Large intestine (tissue), 3 donors: ENCODE measurements around the gene GADD45A. TPM values are rescaled to one million over a fixed set of nuclear protein-coding genes. Genes with fewer than 3 reads are reported as not detected.
A peak's percentile ranks its signal among the peaks of the same experiment; 100 is the strongest.
"Not testable (repeated sequence)": the region's sequence is repeated elsewhere in the genome, so short reads cannot be mapped to it uniquely, and the experiment has no call there.

Experiments
- DNase-seq, 2 donors: peaks; one replicate each; pipeline versions ENCODE4 v3.0.0 to v3.0.0-alpha.2; 2013
- H3K27ac ChIP-seq: one replicate; pipeline ENCODE4 v1.5.1; 2013; ENCODE audit warnings: low read length
- H3K27me3 ChIP-seq: 2 replicates; pipeline ENCODE4 v1.6.1; 2013; ENCODE audit warnings: low read length; ENCODE audit not compliant: control insufficient read depth, insufficient read depth
- H3K36me3 ChIP-seq: 2 replicates; pipeline ENCODE4 v1.6.1; 2013; ENCODE audit warnings: low read length; ENCODE audit not compliant: control insufficient read depth, insufficient read depth
- H3K4me1 ChIP-seq: one replicate; pipeline ENCODE4 v1.6.1; 2013; ENCODE audit warnings: low read length; ENCODE audit not compliant: control insufficient read depth, insufficient read depth
- H3K4me3 ChIP-seq: one replicate; pipeline ENCODE4 v1.5.1; 2013; ENCODE audit warnings: low read length
- H3K9me3 ChIP-seq: one replicate; pipeline ENCODE4 v1.6.1; 2013; ENCODE audit warnings: mild to moderate bottlenecking, low read depth, low read length, moderate library complexity; ENCODE audit not compliant: control insufficient read depth
- WGBS: methylation state at CpG from one replicate; pipeline ENCODE4 v1.1.5; 2013; ENCODE audit warnings: low lambda C conversion rate; ENCODE audit not compliant: insufficient coverage; 5-methylcytosine and 5-hydroxymethylcytosine counted together
- polyA plus RNA-seq: library from polyadenylated mRNA; unstranded; fragments of 120-200 nt; gene quantifications from one replicate; pipeline ENCODE4 v1.2.1, GENCODE V29; 2013

Gene GADD45A
- polyA plus RNA-seq, 1 donor, result 48.9 TPM

- 71% methylated on average over 1 of the region's 9 CpGs for WGBS
- not testable (repeated sequence) for H3K4me1 ChIP-seq, H3K9me3 ChIP-seq, H3K27me3 ChIP-seq, H3K4me3 ChIP-seq, DNase-seq, H3K36me3 ChIP-seq, H3K27ac ChIP-seq
These were observed 45.3 kb downstream of the GADD45A start for GRCh38 chr1:67730312-67730711.

DNA sequence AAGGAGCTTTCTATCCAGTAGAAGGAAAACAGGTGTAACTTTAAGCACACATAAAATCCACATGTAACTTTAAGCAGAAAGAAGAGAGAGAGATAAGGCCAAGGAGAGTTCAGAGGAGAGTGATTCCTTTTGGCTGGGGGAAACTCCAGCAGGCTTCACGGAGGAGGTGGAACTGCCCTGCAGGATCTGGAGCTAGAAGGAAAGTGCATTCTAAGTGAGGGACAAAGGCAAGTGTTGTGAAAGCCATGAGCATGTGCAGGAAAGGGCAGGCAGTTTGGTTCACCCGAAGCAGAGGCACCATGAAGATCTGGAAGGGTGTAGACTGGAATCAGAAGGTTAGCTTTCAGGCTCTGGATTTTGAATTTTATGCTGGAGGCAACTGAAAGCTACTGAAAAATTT is 46.3 kb downstream of the GADD45A start:
- Histone ChIP-seq H3K27ac (no peak overlapping the region), H3K4me1 (no peaks in the 10 kb centered on the region), H3K4me3 (no peak overlapping the region), H3K36me3 (peaks cover 2% of the 10 kb centered on the region), H3K27me3 (no peaks in the 10 kb centered on the region), H3K9me3 (no peaks in the 10 kb centered on the region)
- WGBS, result no CpG with 5 or more reads among the region's 2 CpGs
- DNase-seq, result no peak

DNA sequence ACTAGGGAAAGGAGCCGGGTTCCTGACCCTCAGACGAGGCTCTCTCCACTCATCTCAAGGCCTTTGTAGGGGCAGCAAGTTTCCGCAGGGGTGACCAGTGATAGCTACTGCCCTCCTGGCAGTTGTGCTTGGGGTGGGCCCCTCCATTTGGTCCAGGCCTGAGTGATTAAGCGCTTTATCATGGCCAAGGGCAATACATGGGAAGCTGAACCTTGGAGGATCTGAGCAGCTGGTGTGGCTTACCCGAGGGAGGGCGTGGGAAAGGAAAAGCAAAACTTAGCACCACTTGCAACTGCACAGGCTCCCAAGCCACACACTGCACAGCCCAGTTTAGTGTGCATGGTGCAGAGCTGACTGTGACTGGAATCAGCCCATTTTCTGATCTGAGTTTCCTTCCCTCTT is 47.8 kb downstream of the GADD45A start:
- Histone ChIP-seq H3K4me3 (no peak overlapping the region), H3K27me3 (no peaks in the 10 kb centered on the region), H3K27ac (no peak overlapping the region), H3K9me3 (no peaks in the 10 kb centered on the region), H3K4me1 (peaks cover 11% of the 10 kb centered on the region), H3K36me3 (peaks cover 2% of the 10 kb centered on the region)
- peak in 1 of 2 donors; percentile 48 for DNase-seq
- WGBS, result no CpG with 5 or more reads among the region's 6 CpGs

DNA sequence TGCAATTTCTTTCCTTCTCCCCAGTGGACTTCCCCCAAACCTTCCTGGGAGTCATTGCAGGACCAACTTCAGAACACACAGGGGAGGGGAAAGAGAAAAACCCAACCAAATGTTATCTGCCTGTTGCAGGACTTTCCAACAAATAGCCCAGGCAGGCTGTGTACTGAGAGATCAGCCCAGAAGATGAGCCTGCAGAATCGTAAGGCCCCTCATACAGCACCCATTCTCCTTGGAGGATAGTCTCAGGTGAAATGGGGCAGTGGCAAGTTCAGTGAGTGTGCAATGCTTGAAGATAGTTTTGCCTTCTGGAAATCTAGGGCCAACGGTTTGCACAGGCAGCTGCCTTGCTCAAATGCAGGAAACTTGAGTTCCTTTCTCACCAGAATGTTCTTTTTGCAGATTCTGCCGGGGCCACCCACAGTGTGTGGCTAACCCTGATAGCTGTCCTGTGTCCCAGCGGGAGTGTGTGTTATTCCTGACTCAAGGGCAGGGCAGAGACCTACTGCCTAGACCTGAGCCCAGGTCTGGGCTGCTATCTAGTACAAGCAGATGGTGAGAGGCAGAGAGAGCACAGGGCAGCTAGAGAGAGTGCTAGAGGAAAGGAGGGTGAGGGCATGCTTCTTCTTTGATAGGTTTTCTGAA is 48.8 kb downstream of the GADD45A start:
- no CpG with 5 or more reads among the region's 4 CpGs for WGBS
- H3K4me3 ChIP-seq, result no peak overlapping the region
- no peaks in the 10 kb centered on the region for H3K27me3 ChIP-seq
- peaks cover 2% of the 10 kb centered on the region for H3K36me3 ChIP-seq
- no peak overlapping the region for H3K27ac ChIP-seq
- peaks cover 21% of the 10 kb centered on the region for H3K4me1 ChIP-seq
- H3K9me3 ChIP-seq, result no peaks in the 10 kb centered on the region
- DNase-seq, result no peak

GRCh38 chr1:67734323-67734690 is 49.3 kb downstream of the GADD45A start:
- H3K27me3 ChIP-seq, result no peaks in the 10 kb centered on the region
- H3K4me1 ChIP-seq, result peaks cover 21% of the 10 kb centered on the region
- WGBS, result no CpG with 5 or more reads among the region's 3 CpGs
- H3K9me3 ChIP-seq, result no peaks in the 10 kb centered on the region
- H3K27ac ChIP-seq, result no peak overlapping the region
- H3K4me3 ChIP-seq, result no peak overlapping the region
- peaks cover 2% of the 10 kb centered on the region for H3K36me3 ChIP-seq
- DNase-seq, result no peak

- Histone ChIP-seq H3K4me1 (peaks cover 23% of the 10 kb centered on the region), H3K27me3 (no peaks in the 10 kb centered on the region), H3K27ac (no peak overlapping the region), H3K36me3 (peaks cover 2% of the 10 kb centered on the region), H3K9me3 (no peaks in the 10 kb centered on the region), H3K4me3 (no peak overlapping the region)
- DNase-seq, result no peak
- WGBS, result no CpG with 5 or more reads among the region's 3 CpGs
These were observed 50.2 kb downstream of the GADD45A start for GRCh38 chr1:67735206-67735605.

DNA sequence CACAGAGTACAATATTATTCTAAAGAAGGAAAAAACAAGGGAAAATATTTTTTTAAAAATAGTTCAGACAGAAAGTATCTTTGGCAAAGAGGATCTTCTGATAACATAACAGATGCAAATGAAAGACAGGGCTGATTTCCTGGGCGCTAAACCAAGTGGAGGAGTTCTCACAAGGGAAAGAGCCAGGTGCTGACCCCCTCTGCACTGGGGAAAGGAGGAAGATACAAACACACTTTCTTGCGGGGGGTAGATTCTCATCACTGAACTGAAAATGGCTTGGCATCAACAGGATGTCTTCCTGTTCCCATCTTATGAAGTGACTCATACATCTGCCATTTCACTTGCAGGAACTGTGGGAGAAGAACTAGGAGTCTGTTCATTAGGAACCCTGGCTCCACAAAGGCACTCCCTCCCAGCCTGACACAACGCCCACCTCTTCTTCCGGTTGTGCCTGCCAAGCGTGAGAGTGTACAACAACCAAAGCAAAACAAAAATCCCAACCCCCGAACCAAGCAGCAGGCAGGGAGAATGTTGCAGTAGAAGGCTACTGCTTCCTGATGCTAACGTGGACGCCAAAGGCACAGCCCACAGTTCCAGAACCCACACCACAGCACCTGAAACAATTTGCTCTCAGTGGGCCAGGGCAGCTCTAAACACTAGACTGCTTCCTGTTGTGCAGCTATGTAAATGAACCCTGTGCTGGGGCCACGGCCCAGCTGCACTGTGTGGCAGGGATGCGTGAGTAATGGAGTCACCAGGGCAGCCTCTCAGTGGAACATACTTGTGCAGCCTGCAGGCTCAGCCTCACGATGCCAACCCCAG is 51.0 kb downstream of the GADD45A start:
- Histone ChIP-seq H3K9me3 (no peaks in the 10 kb centered on the region), H3K27ac (peak overlapping the region; percentile 5), H3K36me3 (peaks cover 2% of the 10 kb centered on the region), H3K4me1 (peaks cover 29% of the 10 kb centered on the region), H3K4me3 (no peak overlapping the region), H3K27me3 (no peaks in the 10 kb centered on the region)
- WGBS, result no CpG with 5 or more reads among the region's 11 CpGs
- peak in 1 of 2 donors; percentile 46 for DNase-seq

GRCh38 chr1:67736750-67737149 is 51.7 kb downstream of the GADD45A start:
- H3K9me3 ChIP-seq, result no peaks in the 10 kb centered on the region
- H3K27me3 ChIP-seq, result no peaks in the 10 kb centered on the region
- DNase-seq, result no peak
- WGBS, result 100% methylated on average over 1 of the region's 3 CpGs
- no peak overlapping the region for H3K4me3 ChIP-seq
- H3K27ac ChIP-seq, result peak overlapping the region; percentile 5
- no peaks in the 10 kb centered on the region for H3K36me3 ChIP-seq
- peaks cover 35% of the 10 kb centered on the region for H3K4me1 ChIP-seq

- no peaks in the 10 kb centered on the region for H3K27me3 ChIP-seq
- no peak for DNase-seq
- no peak overlapping the region for H3K27ac ChIP-seq
- no peaks in the 10 kb centered on the region for H3K9me3 ChIP-seq
- no peak overlapping the region for H3K4me3 ChIP-seq
- H3K36me3 ChIP-seq, result no peaks in the 10 kb centered on the region
- peaks cover 37% of the 10 kb centered on the region for H3K4me1 ChIP-seq
- WGBS, result 100% methylated on average over 1 of the region's 3 CpGs
These were observed 52.9 kb downstream of the GADD45A start for GRCh38 chr1:67737875-67738274.
